COR-L47 (cell line): ENCODE results near the gene FKBP2.
"Not testable (repeated sequence)": the region's sequence is repeated elsewhere in the genome, so short reads cannot be mapped to it uniquely, and the experiment has no call there.

ENCODE experiments used
- DNase-seq: peaks from one replicate; lab custom pipeline; 2025; lab: John Stamatoyannopoulos, UW

FKBP2 gene

DNA sequence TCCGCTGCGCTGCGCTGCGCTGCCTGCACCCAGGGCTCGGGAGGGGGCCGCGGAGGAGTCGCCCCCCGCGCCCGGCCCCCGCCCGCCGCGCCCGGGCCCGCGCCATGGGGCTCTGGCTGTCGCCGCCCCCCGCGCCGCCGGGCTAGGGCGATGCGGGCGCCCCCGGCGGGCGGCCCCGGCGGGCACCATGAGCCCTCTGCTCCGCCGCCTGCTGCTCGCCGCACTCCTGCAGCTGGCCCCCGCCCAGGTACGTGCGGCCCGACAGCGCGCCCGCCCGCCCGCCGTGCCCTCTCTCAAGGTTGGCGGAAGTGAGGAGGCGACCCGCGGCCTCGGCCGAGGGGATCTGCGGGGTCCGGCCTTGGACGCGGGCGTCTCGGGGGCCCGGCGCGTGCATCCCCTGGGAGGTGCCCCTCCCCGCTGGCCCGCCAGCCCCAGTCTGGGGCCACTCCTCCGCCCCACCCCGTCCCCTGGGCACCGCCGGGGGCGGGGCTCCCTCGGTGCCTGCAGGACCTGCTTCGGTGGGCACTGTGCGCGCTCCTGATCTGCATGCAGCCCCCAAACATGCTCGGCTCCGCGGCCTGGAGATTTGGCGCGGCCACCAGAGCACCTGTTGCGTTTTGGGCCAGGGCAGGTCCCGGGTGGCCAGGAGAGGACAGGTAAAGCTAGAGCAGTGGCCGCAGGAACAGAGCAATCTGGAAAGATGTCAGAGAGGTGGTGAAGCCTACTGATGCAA, 6.1 kb upstream of the FKBP2 start:
- DNase-seq: peak; percentile 56

GRCh38 chr11:64235437-64236161, 5.3 kb upstream of the FKBP2 start:
- no peak for DNase-seq

GRCh38 chr11:64237484-64237951, 3.4 kb upstream of the FKBP2 start:
- peak; percentile 95 for DNase-seq

- DNase-seq: peak; percentile 26
These were observed 2.8 kb upstream of the FKBP2 start for GRCh38 chr11:64238076-64238475.

- DNase-seq: no peak
These were observed 1.9 kb upstream of the FKBP2 start for GRCh38 chr11:64238999-64239398.

DNA sequence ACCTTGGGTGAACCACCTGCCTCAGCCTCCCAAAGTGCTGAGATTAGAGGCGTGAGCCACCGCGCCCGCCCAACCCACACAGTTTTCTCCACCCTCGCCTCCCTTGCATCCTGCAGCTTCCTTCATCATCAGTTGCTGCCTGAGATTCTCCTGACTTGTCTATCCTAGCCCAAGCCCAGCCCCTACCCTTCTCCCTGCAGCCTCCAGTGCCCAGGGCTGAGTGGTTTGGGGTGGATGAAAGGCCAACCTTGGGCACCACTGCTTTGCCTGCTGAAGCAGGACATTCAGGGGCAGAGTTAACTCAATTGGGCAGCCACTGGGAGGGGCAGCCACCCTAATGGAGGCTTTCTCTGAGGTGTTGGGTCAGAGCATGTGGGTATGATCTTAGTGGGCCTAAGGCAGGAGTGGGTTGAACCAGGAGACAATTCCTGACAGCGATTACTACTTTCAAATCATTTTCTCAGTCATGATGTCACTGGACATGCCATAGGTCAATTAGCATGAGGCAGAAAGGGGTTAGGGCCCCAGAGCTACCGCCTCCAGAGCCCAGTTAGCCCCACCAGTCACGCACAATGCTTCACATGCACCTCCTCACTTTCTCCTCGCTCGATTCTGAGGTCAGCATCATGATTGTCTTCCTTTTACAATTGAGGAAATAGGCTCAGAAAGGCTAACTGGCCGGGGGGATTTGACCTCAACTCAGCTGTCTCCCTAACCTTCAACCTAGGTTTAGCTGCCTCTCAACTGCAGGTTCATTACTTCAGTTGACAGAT, 1.0 kb upstream of the FKBP2 start:
- DNase-seq: no peak

DNA sequence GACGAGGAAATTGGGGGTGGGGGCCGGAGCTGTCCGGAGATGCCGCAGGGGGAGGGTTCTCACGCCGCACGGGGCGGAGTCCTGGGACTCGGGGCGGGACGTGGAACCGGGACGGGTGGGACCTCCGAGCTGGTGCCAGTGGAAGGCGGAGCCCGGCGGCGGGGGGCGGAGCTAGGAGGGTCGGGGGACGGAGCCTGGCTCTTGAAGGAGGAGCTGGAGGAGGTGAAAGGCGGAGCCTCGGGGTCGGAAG, 271 bp downstream of the FKBP2 start:
- DNase-seq: peak; percentile 96

DNA sequence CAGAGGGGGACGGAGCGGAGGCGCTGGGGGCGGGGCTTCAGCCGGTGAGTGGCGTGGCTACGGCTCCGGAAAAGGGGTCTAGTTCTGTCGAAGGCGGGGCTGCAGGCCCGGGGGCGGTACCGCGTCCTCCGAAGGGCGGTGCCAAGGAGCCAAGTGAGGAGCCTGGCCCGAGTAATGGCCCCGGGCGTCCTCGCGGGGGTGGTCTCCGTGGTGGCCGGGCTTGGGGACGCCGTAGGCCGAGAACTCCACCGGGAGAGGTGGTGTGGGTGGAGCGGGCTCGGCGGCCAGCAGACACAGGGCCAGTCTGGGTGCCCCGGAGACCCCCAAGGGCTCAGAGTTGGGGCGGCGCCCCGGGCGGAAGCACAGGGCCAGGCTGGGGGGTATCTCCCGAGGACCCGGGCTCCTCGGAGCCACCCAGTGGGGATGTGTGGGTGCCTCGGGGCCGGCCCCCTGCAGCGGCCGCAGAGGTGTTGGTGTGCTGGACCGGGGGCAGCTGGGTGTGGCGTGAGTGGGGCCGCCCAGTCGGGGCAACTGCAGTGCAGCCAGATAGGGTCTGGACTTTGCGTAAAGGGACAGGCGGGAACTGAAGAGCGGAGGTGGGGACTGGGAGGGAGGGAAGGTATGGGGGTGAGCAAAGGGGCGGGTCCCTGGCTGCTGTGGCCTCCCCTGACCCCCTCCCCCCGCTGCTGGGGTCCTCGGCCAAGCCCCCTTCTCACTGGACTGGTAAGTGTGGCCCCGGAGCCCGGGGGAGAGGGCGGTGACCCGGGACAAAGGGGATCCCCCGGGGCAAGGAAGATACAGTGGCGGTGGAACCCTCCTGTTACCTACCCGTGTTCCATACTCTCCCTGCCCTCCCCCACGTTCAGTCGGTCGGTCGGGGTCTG, 838 bp downstream of the FKBP2 start:
- no peak for DNase-seq

- DNase-seq: no peak
These were observed 2.5 kb downstream of the FKBP2 start for GRCh38 chr11:64243236-64243854.

GRCh38 chr11:64244107-64244506, 3.2 kb downstream of the FKBP2 start:
- DNase-seq: no peak

DNA sequence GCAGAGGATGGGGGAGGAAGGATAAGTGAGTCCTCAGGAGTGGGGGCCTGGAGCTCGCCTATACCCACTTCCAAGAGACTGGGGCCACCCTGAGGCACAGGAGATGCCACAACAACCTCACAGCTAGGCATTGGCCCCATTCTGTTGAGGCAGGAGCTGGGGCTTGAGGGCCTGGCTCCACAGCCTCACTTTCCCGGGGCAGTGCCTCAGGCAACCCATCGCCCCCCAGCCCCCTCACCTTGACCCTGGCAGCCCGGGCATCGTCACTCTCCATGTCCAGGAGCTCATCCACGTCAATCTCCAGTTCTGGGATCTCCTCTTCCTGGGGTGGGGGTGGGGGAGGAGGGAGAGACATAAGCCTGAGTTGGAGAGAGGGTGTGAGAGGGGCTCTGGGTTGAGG, 4.1 kb downstream of the FKBP2 start:
- no peak for DNase-seq

DNA sequence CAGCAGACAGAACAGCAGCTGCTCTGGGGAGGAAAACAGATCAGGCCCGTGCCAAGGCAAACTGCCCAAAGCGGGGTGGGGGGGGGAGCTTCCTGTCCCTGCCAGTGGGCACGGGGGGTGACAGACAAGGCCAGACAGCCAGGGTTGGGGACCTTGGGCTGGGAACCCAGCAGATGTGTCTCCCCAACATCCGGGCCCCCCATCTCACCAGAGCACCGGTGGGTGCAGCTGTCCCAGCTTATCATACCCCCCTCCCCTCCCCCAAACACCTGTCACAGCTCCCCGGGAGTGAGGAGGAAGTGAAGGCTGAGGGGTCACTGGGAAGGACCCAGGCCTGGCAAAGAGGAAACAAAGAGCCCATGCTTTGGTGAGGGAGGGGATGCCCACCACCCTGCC, 4.5 kb downstream of the FKBP2 start:
- DNase-seq: peak; percentile 55

- no peak for DNase-seq
These were observed 5.1 kb downstream of the FKBP2 start for GRCh38 chr11:64245797-64246620.

- DNase-seq: not testable (repeated sequence)
These were observed 5.7 kb downstream of the FKBP2 start for GRCh38 chr11:64246621-64246870.

DNA sequence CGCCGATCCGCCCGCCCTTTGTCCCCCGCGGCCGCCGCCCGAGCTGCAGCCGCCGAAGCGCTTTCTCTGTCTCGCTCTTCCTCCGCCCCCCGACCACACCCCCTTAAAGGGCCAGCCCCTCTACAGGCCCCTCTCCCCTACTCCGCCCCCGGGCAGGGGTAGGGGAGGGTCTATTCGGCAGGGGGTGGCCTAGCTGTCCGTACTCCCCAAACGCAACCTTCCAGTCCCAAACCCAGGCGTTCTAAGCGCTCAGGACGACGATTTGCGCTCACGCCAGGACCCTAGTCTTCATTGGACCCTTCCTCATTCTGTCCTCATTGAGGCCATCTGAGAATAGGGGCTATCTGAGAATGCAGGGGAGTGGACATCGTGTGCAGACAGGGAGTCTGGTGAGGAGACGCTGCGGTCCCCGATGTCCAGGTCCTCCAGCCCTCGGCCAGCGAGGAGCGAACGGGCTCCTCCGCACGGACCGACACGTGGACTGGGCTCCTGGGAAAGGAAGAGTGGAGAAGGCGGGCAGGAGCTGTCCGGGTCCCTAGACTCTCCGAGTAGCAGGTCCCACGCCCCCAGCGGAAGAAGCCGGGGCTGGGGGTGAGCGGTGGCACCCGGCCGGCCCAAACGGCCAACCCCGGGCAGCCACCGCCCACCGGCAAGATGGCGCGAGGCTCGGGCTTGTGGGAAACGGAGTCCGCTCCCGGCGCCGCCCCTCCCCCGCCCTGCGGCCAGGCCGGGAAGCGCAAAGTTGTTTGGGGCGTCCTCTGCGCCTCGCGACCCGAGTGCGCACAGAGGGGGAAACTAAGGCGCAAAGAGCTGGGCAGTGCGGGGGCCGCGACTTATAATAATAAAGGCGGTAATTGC, 6.2 kb downstream of the FKBP2 start, which contains the start of gene PPP1R14B:
Gene PPP1R14B, minus strand, starts transcription at position 73 of the 858 bp plus-strand sequence. CDS start 270 bp downstream, outside the sequence.
- DNase-seq: peak; percentile 85

DNA sequence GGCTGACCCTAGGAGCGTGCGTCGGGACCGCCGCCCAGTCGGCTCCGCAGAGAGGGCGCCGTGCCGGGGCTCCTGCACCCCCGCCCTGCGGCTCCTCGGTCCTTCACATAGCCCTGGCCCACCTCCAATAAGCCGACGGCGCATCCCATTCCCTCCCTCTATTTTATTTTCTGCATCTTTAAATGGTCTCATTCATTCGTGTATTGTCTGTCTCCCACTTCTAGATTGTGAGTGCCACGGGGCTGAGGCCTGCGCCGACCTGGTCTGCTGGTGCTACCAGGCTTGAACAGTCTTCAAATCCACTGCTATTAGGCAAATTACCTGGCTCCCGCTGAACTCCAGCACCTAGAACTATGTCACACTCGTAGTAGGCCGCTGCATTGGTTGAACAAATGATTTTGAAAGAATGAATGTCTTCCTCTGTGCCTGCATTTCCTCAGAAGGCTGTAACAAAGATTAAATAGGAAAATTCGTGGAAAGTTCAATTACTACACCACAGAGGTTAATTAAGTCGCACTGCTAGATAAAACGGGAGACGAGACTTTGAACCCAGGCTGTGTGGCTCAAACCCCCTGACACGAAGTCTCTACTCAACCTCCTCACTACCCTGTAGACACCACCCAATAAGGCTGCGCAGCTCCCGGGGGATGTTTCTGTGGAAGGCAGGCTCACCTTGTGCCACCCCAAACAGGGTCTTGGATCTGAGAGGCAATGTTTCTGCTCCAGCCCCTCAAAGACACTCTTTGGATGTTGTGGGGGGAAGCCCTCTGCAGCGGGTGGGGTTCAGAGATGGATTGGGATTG, 7.0 kb downstream of the FKBP2 start:
- DNase-seq: no peak

DNA sequence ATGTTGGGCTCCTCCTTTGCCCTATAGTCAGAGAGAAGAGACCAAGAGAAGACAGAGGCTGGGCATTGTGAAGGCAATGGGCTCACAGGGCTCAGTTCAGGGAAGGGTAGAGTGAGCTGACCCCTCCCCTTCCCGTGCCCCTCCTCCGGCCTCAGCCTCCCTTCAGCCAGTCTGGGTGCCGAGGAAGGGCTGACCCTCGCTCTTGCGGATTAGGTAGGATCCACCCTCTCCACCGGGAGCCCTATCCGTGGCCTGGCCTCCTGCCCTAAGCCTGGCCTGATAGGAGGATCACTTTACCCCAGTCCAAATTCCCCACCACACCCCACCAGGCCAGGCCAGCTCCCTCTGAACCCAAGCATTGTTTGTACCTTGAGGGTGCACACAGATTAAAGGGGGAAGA, 7.7 kb downstream of the FKBP2 start:
- DNase-seq: no peak

DNA sequence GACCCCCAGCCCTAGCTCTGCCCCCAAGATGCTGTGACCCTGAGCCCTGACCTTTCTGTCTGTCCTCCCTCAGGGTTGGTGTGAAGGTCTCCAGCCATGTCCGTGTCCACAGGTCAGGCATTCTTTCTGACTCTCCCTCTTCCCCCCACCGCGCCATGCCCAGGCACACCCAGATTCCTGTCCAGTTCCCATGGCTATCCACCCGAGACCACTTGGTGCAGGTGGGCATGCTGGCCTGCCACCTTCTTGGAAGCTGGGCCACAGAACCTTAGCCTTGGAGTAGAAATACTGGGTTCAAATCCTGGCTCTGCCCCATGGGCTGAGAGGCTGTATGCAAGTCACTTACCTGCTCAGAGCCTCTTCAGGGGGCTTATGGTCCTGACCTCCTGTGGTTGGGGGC, 8.1 kb downstream of the FKBP2 start:
- DNase-seq: no peak
